ENCODE data around the gene SIGLEC12.

SIGLEC12 gene

GRCh38 chr19:51501594-51502263, at the start of gene SIGLEC12:
Gene SIGLEC12, minus strand, starts transcription at chr19:51501800. Its CDS starts 67 bp downstream, at chr19:51501733.
- in situ Hi-C loops (cut with HindIII; ENCODE audit: low sequenced_read_pairs): no loop called here

GRCh38 chr19:51550848-51551672, 49.5 kb upstream of the SIGLEC12 start:
- in situ Hi-C loops (cut with HindIII; ENCODE audit: low sequenced_read_pairs): no loop called here

GRCh38 chr19:51549533-51550324, 48.1 kb upstream of the SIGLEC12 start:
- in situ Hi-C loops (cut with HindIII; ENCODE audit: low sequenced_read_pairs): loop anchor here (5.0 kb wide), 1 partner anchor 38 kb away; no protein-coding TSS in a partner anchor

GRCh38 chr19:51548891-51549305, 47.3 kb upstream of the SIGLEC12 start:
- in situ Hi-C loops (cut with HindIII; ENCODE audit: low sequenced_read_pairs): loop anchor here (5.0 kb wide), 1 partner anchor 38 kb away; no protein-coding TSS in a partner anchor

GRCh38 chr19:51548213-51548651, 46.6 kb upstream of the SIGLEC12 start:
- in situ Hi-C loops (cut with HindIII; ENCODE audit: low sequenced_read_pairs): loop anchor here (5.0 kb wide), 1 partner anchor 39 kb away; no protein-coding TSS in a partner anchor

- in situ Hi-C loops (cut with HindIII; ENCODE audit: low sequenced_read_pairs): loop anchor here (5.0 kb wide), 1 partner anchor 40 kb away; no protein-coding TSS in a partner anchor
Measured at GRCh38 chr19:51547397-51548212, 46.0 kb upstream of the SIGLEC12 start.

- in situ Hi-C loops (cut with HindIII; ENCODE audit: low sequenced_read_pairs): loop anchor here (5.0 kb wide), 1 partner anchor 40 kb away; no protein-coding TSS in a partner anchor
Measured at GRCh38 chr19:51546650-51547396, 45.2 kb upstream of the SIGLEC12 start.

GRCh38 chr19:51546107-51546649, 44.6 kb upstream of the SIGLEC12 start:
- in situ Hi-C loops (cut with HindIII; ENCODE audit: low sequenced_read_pairs): loop anchor here (5.0 kb wide), 1 partner anchor 41 kb away; no protein-coding TSS in a partner anchor

- in situ Hi-C loops (cut with HindIII; ENCODE audit: low sequenced_read_pairs): no loop called here
Measured at GRCh38 chr19:51544038-51544437, 42.4 kb upstream of the SIGLEC12 start.

GRCh38 chr19:51542699-51543098, 41.1 kb upstream of the SIGLEC12 start:
- in situ Hi-C loops (cut with HindIII; ENCODE audit: low sequenced_read_pairs): no loop called here

- in situ Hi-C loops (cut with HindIII; ENCODE audit: low sequenced_read_pairs): no loop called here
Measured at GRCh38 chr19:51541458-51542357, 40.1 kb upstream of the SIGLEC12 start.

- in situ Hi-C loops (cut with HindIII; ENCODE audit: low sequenced_read_pairs): no loop called here
Measured at GRCh38 chr19:51539821-51540366, 38.3 kb upstream of the SIGLEC12 start.

GRCh38 chr19:51535535-51535934, 33.9 kb upstream of the SIGLEC12 start:
- in situ Hi-C loops (cut with HindIII; ENCODE audit: low sequenced_read_pairs): no loop called here

GRCh38 chr19:51531349-51532315, 30.0 kb upstream of the SIGLEC12 start, which contains the start of gene SIGLEC6:
Gene SIGLEC6, minus strand, starts transcription at chr19:51531670. Its CDS starts 22 bp downstream, at chr19:51531648.
- in situ Hi-C loops (cut with HindIII; ENCODE audit: low sequenced_read_pairs): no loop called here

- in situ Hi-C loops (cut with HindIII; ENCODE audit: low sequenced_read_pairs): no loop called here
Measured at GRCh38 chr19:51530616-51531015, 29.0 kb upstream of the SIGLEC12 start.

GRCh38 chr19:51529301-51529700, 27.7 kb upstream of the SIGLEC12 start:
- in situ Hi-C loops (cut with HindIII; ENCODE audit: low sequenced_read_pairs): no loop called here

Data from DLD1 (cell line).